ENCODE measurements around the gene TMEM220.

DNA sequence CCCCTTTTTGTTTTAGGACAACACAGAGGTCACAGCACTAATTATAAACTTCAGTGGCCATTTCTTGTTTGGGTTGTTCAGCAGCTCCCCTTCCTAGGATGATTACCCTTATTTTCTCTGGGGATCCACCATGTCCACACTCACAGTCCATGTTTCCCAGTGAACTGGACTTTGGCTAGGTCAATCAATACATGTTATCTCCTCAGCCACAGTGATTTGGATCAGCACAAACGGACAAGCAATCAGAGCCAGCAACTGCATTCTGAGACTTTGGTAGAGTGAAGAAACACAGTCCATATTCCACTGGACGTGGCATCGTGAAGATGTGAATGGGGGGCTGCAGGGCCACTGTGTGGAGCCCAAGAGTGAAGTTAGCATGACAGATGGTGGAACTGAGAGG, 4.6 kb downstream of the TMEM220 start:
- TF ChIP-seq, protein P1, sequence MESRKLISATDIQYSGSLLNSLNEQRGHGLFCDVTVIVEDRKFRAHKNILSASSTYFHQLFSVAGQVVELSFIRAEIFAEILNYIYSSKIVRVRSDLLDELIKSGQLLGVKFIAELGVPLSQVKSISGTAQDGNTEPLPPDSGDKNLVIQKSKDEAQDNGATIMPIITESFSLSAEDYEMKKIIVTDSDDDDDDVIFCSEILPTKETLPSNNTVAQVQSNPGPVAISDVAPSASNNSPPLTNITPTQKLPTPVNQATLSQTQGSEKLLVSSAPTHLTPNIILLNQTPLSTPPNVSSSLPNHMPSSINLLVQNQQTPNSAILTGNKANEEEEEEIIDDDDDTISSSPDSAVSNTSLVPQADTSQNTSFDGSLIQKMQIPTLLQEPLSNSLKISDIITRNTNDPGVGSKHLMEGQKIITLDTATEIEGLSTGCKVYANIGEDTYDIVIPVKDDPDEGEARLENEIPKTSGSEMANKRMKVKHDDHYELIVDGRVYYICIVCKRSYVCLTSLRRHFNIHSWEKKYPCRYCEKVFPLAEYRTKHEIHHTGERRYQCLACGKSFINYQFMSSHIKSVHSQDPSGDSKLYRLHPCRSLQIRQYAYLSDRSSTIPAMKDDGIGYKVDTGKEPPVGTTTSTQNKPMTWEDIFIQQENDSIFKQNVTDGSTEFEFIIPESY (IDR thresholded peaks at IDR 0.05; ENCODE audit: extremely low read depth, insufficient replicate concordance, low read length) = no peak
- no peak for TF ChIP-seq FOSL1 (IDR thresholded peaks at IDR 0.05; ENCODE audit: low read depth)
